ENCODE data around the gene NHS. TPM values are rescaled to one million over a fixed set of nuclear protein-coding genes. Genes with fewer than 3 reads are reported as not detected.

NHS gene
- total and polyA plus RNA-seq, 8 donors = 0.19 to 1.7 (median 0.54) TPM

- Histone ChIP-seq H3K9me3 (no peaks in the 10 kb centered on the region), H3K27ac (no peak overlapping the region), H3K27me3 (peaks cover 0 to 4% (median 2%) of the 10 kb centered on the region in 4 donors), H3K4me1 (no peaks in the 10 kb centered on the region), H3K4me3 (no peak overlapping the region), H3K36me3 (no peaks in the 10 kb centered on the region)
- ATAC-seq (no peak), FAIRE-seq (no peak), DNase-seq (no peak)
- WGBS, 2 donors = 60 to 66% methylated on average over 16 of the region's 16 CpGs
- TF ChIP-seq CTCF (IDR thresholded peaks at IDR 0.05) = no peak
- intact Hi-C loops (cut with DNase I) = no loop called here
Observed at GRCh38 chrX:17656556-17656955, 281.6 kb downstream of the NHS start.

DNA sequence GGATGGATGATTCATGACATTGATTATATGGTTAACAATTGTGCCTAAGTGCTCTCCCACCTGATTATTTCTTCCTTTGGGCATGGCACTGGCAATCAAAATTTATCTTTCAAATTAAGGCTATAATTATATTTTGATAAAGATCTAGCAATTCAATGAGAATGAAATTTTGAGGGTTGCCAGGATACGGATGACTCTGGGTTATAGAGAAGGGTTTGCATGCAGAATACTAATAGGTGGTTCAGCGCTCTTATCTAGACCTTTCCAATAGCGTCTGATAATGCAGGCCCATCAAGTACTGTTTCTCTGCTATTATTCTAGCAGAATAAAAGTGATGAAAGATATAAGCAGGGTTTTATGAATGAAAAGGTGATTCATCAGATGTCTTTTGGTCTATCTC, 287.4 kb downstream of the NHS start:
- H3K4me1 ChIP-seq = no peaks in the 10 kb centered on the region
- H3K27me3 ChIP-seq = no peaks in the 10 kb centered on the region
- FAIRE-seq = no peak
- no peak for ATAC-seq
- 88 to 91% methylated on average over 3 of the region's 3 CpGs for WGBS, 2 donors
- DNase-seq = no peak
- no peak for TF ChIP-seq CTCF (IDR thresholded peaks at IDR 0.05)
- H3K36me3 ChIP-seq = no peaks in the 10 kb centered on the region
- H3K27ac ChIP-seq = no peak overlapping the region
- H3K4me3 ChIP-seq = no peak overlapping the region
- intact Hi-C loops (cut with DNase I) = no loop called here
- H3K9me3 ChIP-seq = no peaks in the 10 kb centered on the region

DNA sequence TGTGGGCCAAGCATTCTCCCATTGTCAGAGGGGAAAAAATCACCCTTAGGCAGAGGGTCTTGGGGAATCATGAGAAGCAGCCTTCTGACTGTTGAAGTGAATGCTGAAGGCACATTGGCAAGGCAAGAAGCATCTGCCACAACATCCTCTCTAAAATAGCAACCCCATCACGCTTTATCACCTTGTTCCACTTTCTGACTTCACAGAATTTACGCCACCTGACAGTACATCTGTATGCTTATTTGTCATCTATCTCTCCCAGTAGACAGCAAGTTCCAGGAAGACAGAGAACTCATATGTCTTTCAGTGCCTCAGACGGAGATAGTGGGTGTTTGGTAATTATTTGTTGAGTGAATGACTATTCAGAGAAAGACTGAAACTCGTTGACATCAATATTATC, 293.9 kb downstream of the NHS start:
- intact Hi-C loops (cut with DNase I) = no loop called here
- Histone ChIP-seq H3K9me3 (no peaks in the 10 kb centered on the region), H3K36me3 (no peaks in the 10 kb centered on the region), H3K27ac (no peak overlapping the region), H3K4me1 (no peaks in the 10 kb centered on the region), H3K27me3 (no peaks in the 10 kb centered on the region), H3K4me3 (no peak overlapping the region)
- TF ChIP-seq CTCF (IDR thresholded peaks at IDR 0.05) = no peak
- FAIRE-seq (no peak), DNase-seq (no peak), ATAC-seq (no peak)
- 63 to 85% methylated on average over 4 of the region's 4 CpGs for WGBS, 2 donors

GRCh38 chrX:17669458-17669857, 294.5 kb downstream of the NHS start:
- Histone ChIP-seq H3K4me3 (no peak overlapping the region), H3K36me3 (no peaks in the 10 kb centered on the region), H3K9me3 (no peaks in the 10 kb centered on the region), H3K27ac (no peak overlapping the region), H3K27me3 (no peaks in the 10 kb centered on the region), H3K4me1 (no peaks in the 10 kb centered on the region)
- no peak for DNase-seq
- ATAC-seq = no peak
- 56 to 71% methylated on average over 2 of the region's 2 CpGs for WGBS, 2 donors
- no peak for TF ChIP-seq CTCF (IDR thresholded peaks at IDR 0.05)
- no peak for FAIRE-seq
- intact Hi-C loops (cut with DNase I) = no loop called here

- 89 to 94% methylated on average over 1 of the region's 1 CpG for WGBS, 2 donors
- ATAC-seq = no peak
- FAIRE-seq = no peak
Observed at GRCh38 chrX:17669891-17670290, 294.9 kb downstream of the NHS start.

More at GRCh38 chrX:17669891-17670290, 294.9 kb downstream of the NHS start:
- intact Hi-C loops (cut with DNase I) = no loop called here
- Histone ChIP-seq H3K36me3 (no peaks in the 10 kb centered on the region), H3K9me3 (no peaks in the 10 kb centered on the region), H3K4me3 (no peak overlapping the region), H3K27ac (no peak overlapping the region), H3K4me1 (peaks cover 0 to 4% (median 0%) of the 10 kb centered on the region in 3 donors), H3K27me3 (no peaks in the 10 kb centered on the region)
- TF ChIP-seq CTCF (IDR thresholded peaks at IDR 0.05) = no peak
- DNase-seq = no peak

Data from pancreas (tissue), 10 donors.